GM18505 (cell line): ENCODE data around the gene EXOC3.

ENCODE experiments used
- ATAC-seq: cut with Tn5 transposase; IDR thresholded peaks from one replicate; pipeline ENCODE4 v1.9.1; 2021; ENCODE audit not compliant: unreplicated experiment
- POLR2A ChIP-seq: IDR thresholded peaks from 4 replicates; pipeline ENCODE4 v1.6.1; 2011; ENCODE audit warnings: borderline replicate concordance; ENCODE audit not compliant: insufficient read depth, insufficient read length; ENCODE audit errors: extremely low read depth

EXOC3 gene

GRCh38 chr5:456351-457194 lies 13.6 kb downstream of the EXOC3 start:
- TF ChIP-seq POLR2A = no peak
- ATAC-seq = no peak

GRCh38 chr5:457195-457961 lies 14.4 kb downstream of the EXOC3 start:
- TF ChIP-seq POLR2A = no peak
- no peak for ATAC-seq

- no peak for TF ChIP-seq POLR2A
- ATAC-seq = no peak
These were observed 15.8 kb downstream of the EXOC3 start for GRCh38 chr5:458547-459353.

GRCh38 chr5:459562-460272 lies 16.7 kb downstream of the EXOC3 start:
- TF ChIP-seq POLR2A = no peak
- no peak for ATAC-seq

- TF ChIP-seq POLR2A = no peak
- no peak for ATAC-seq
These were observed 17.3 kb downstream of the EXOC3 start for GRCh38 chr5:460273-460625.

GRCh38 chr5:462051-462481 lies 19.1 kb downstream of the EXOC3 start:
- ATAC-seq = no peak
- TF ChIP-seq POLR2A = no peak

- ATAC-seq = no peak
- TF ChIP-seq POLR2A = no peak
These were observed 20.3 kb downstream of the EXOC3 start for GRCh38 chr5:463301-463700.

- no peak for ATAC-seq
- no peak for TF ChIP-seq POLR2A
These were observed 21.0 kb downstream of the EXOC3 start for GRCh38 chr5:463952-464351.

- no peak for ATAC-seq
- TF ChIP-seq POLR2A = no peak
These were observed 21.5 kb downstream of the EXOC3 start for GRCh38 chr5:464446-464842.

GRCh38 chr5:464843-465590 lies 22.0 kb downstream of the EXOC3 start:
- ATAC-seq = no peak

GRCh38 chr5:465591-466403 lies 22.8 kb downstream of the EXOC3 start:
- no peak for ATAC-seq
- TF ChIP-seq POLR2A = no peak

More at GRCh38 chr5:464843-465590, 22.0 kb downstream of the EXOC3 start:
- TF ChIP-seq POLR2A = no peak
